Spleen (tissue), 7 donors: ENCODE data around the gene CASP9.

Experiments used
- POLR2A ChIP-seq, 3 donors: fragments of 450-650 bp; IDR thresholded peaks; one replicate each; pipeline ENCODE4 v1.5.1; 2017; ENCODE audit warnings: antibody characterized with exemption in 3 of 3, mild to moderate bottlenecking in 1 of 3
- POLR2AphosphoS5 ChIP-seq, 3 donors: sonication (generic); formaldehyde crosslinking; IDR thresholded peaks; one replicate each; pipeline ENCODE4 v1.5.1; 2017; ENCODE audit warnings: antibody characterized with exemption in 3 of 3
- TF ChIP-seq, protein P1 (sequence below), 11 experiments: fragments of 200-600 bp in 7 of 11; fragments of 450-650 bp in 4 of 11; sonication (generic) in 4 of 11; IDR thresholded peaks in 8 of 11; conservative IDR thresholded peaks in 3 of 11; 1 replicate in 7 of 11; 2 replicates in 4 of 11; pipeline versions ENCODE4 v1.4.0 to v1.8.0; 2016 to 2021; ENCODE audit warnings: antibody characterized with exemption in 11 of 11, inconsistent platforms in 4 of 11, mild to moderate bottlenecking in 1 of 11
- donor health status: DM: no; HTN: no; CAD: no; lungs with moderate emphysema.
- donor health status: DM: no; HTN: no; CAD: no.
- donor health status: DM: no; HTN: no; CAD: no.

DNA sequence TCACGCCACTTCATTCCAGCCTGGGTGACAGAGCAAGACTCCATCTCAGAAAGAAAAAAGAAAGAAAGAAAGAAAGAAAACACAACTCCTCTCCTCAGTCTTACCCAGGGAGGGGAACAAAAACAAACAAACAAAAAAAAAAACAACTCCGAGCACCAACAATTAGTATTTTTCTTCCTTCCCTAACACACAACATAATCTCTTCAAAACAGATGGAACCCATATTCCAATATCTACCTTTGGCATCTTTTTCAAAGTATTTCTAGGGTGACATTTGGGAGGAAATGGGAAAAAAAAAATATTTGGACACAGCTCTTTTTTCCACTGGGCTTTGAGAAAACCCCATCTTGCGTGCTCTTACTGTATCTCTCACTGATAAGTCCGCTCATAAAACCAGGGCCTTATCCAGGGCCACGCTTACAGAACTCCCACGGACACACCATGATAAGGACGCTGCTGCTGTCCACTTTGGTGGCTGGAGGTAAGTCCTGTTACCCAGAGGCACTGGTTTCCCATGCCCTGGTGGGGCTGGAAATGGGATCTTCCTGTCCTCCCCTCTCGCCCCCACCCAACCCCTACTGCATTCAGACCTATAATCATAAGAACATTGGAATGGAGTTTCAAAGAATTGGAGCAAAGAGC is 67.6 kb downstream of the CASP9 start, which contains the start of gene CELA2A:
- TF ChIP-seq POLR2AphosphoS5 (IDR thresholded peaks at IDR 0.05): no peak
- TF ChIP-seq POLR2A (IDR thresholded peaks at IDR 0.05): no peak
- TF ChIP-seq, protein P1, sequence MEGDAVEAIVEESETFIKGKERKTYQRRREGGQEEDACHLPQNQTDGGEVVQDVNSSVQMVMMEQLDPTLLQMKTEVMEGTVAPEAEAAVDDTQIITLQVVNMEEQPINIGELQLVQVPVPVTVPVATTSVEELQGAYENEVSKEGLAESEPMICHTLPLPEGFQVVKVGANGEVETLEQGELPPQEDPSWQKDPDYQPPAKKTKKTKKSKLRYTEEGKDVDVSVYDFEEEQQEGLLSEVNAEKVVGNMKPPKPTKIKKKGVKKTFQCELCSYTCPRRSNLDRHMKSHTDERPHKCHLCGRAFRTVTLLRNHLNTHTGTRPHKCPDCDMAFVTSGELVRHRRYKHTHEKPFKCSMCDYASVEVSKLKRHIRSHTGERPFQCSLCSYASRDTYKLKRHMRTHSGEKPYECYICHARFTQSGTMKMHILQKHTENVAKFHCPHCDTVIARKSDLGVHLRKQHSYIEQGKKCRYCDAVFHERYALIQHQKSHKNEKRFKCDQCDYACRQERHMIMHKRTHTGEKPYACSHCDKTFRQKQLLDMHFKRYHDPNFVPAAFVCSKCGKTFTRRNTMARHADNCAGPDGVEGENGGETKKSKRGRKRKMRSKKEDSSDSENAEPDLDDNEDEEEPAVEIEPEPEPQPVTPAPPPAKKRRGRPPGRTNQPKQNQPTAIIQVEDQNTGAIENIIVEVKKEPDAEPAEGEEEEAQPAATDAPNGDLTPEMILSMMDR (IDR thresholded peaks at IDR 0.05 in 8 of 11, conservative IDR thresholded peaks at IDR 0.05 in 3 of 11): no peak
